B cell (primary cell): Measurements from ENCODE around the gene MED12L. TPM values are rescaled to one million over a fixed set of nuclear protein-coding genes. Genes with fewer than 3 reads are reported as not detected.

Experiments used
- ATAC-seq: fragments of 200-7000 bp; cut with Tn5 transposase; one replicate; pipeline ENCODE4 v1.10.0; 2021; ENCODE audit warnings: low read depth, mild to moderate bottlenecking, moderate number of reproducible peaks, moderate library complexity
- CTCF ChIA-PET: fragments of 350-600 bp; sonication (Branson Sonifier 250); formaldehyde crosslinking; loops from one replicate; lab custom pipeline; 2021; ENCODE audit warnings: antibody characterized with exemption, inconsistent platforms; lab: Charles Lee
- POLR2A ChIA-PET: fragments of 350-600 bp; sonication (Branson Sonifier 250); formaldehyde crosslinking; loops from one replicate; lab custom pipeline; 2021; ENCODE audit warnings: antibody characterized with exemption; lab: Charles Lee
- DNase-seq: peaks from one replicate; pipeline ENCODE4 v3.0.0; 2013
- H2AFZ ChIP-seq: 2 replicates; pipeline ENCODE4 v1.6.1; 2012; ENCODE audit warnings: mild to moderate bottlenecking, low read depth, low read length; ENCODE audit not compliant: insufficient read depth, poor library complexity, severe bottlenecking
- H3K27ac ChIP-seq, 2 donors: 1 replicate in 1 of 2; 2 replicates in 1 of 2; pipeline ENCODE4 v1.5.1; 2012 to 2013; ENCODE audit warnings: low read length in 2 of 2, mild to moderate bottlenecking in 2 of 2, moderate library complexity in 1 of 2
- H3K27me3 ChIP-seq, 4 experiments: fragments of 200-600 bp in 1 of 4; sonication (generic) in 1 of 4; replicated peaks in 1 of 4; 1 replicate in 2 of 4; 2 replicates in 2 of 4; pipeline versions ENCODE4 v1.6.1 to v1.7.0; 2013 to 2016; ENCODE audit warnings: low read length in 3 of 4, mild to moderate bottlenecking in 2 of 4, mixed read lengths in 1 of 4, moderate library complexity in 1 of 4; ENCODE audit not compliant: insufficient read depth in 4 of 4, control insufficient read depth in 3 of 4; ENCODE audit errors: control extremely low read depth in 1 of 4
- H3K36me3 ChIP-seq, 2 experiments: replicated peaks in 1 of 2; 1 replicate in 1 of 2; 2 replicates in 1 of 2; pipeline versions ENCODE4 v1.6.1 to v1.7.1; 2013; ENCODE audit warnings: low read length in 1 of 2; ENCODE audit not compliant: insufficient read depth in 2 of 2, control insufficient read depth in 1 of 2; ENCODE audit errors: control extremely low read depth in 1 of 2, extremely low read depth in 1 of 2
- H3K4me1 ChIP-seq, 2 donors: fragments of 200-600 bp in 1 of 2; sonication (generic) in 1 of 2; 1 replicate in 1 of 2; 2 replicates in 1 of 2; pipeline versions ENCODE4 v1.5.1 to v1.6.1; 2013 to 2017; ENCODE audit warnings: low read length in 2 of 2; ENCODE audit not compliant: control insufficient read depth in 2 of 2, insufficient read depth in 2 of 2
- H3K4me2 ChIP-seq: replicated peaks from 2 replicates; pipeline ENCODE3; 2012; ENCODE audit warnings: mild to moderate bottlenecking, low read depth, low read length; ENCODE audit not compliant: poor library complexity, severe bottlenecking
- H3K4me3 ChIP-seq, 5 experiments: fragments of 200-600 bp in 1 of 5; sonication (generic) in 1 of 5; 1 replicate in 3 of 5; 2 replicates in 2 of 5; pipeline versions ENCODE4 v1.5.1 to v1.7.0; 2011 to 2016; ENCODE audit warnings: low read length in 4 of 5, mild to moderate bottlenecking in 4 of 5, low read depth in 2 of 5, control low read depth in 1 of 5, moderate library complexity in 1 of 5; ENCODE audit not compliant: insufficient read depth in 1 of 5; ENCODE audit errors: control extremely low read depth in 1 of 5, extremely low read depth in 1 of 5
- H3K79me2 ChIP-seq: fragments of 200-600 bp; sonication (generic); one replicate; pipeline ENCODE4 v1.6.0; 2016; ENCODE audit warnings: low read length; ENCODE audit not compliant: control insufficient read depth, insufficient read depth
- H3K9ac ChIP-seq: fragments of 200-600 bp; sonication (generic); 2 replicates; pipeline ENCODE4 v1.6.1; 2017; ENCODE audit warnings: mild to moderate bottlenecking, low read length, moderate library complexity
- H3K9me3 ChIP-seq, 3 donors: one replicate each; pipeline versions ENCODE4 v1.6.1 to v1.7.1; 2013; ENCODE audit warnings: low read length in 2 of 3; ENCODE audit not compliant: control insufficient read depth in 2 of 3, insufficient read depth in 1 of 3; ENCODE audit errors: control extremely low read depth in 1 of 3
- H4K20me1 ChIP-seq: 2 replicates; pipeline ENCODE4 v1.6.0; 2012; ENCODE audit warnings: mild to moderate bottlenecking, low read length; ENCODE audit not compliant: insufficient read depth, control insufficient read depth, poor library complexity, severe bottlenecking
- H3K27ac Mint-ChIP-seq: one replicate; pipeline ENCODE4 v1.8.0; 2021; ENCODE audit warnings: mixed read lengths
- H3K27me3 Mint-ChIP-seq: one replicate; pipeline ENCODE4 v1.8.0; 2021; ENCODE audit warnings: mixed read lengths
- H3K4me1 Mint-ChIP-seq: one replicate; pipeline ENCODE4 v1.8.0; 2021; ENCODE audit warnings: mixed read lengths
- H3K4me3 Mint-ChIP-seq: one replicate; pipeline ENCODE4 v1.8.0; 2021; ENCODE audit warnings: mixed read lengths
- H3K9me3 Mint-ChIP-seq: one replicate; pipeline ENCODE4 v1.8.0; 2022; ENCODE audit warnings: mixed read lengths; ENCODE audit not compliant: insufficient read depth
- CTCF ChIP-seq: fragments of 200-600 bp; IDR thresholded peaks from one replicate; pipeline ENCODE4 v1.8.0; 2022; ENCODE audit warnings: antibody characterized with exemption, mild to moderate bottlenecking
- EZH2 ChIP-seq: IDR thresholded peaks from 2 replicates; pipeline ENCODE4 v1.6.1; 2012; ENCODE audit warnings: borderline replicate concordance, low read depth, mild to moderate bottlenecking, moderate library complexity, low read length; ENCODE audit not compliant: insufficient read depth, poor library complexity, severe bottlenecking
- WGBS: methylation state at CpG from one replicate; pipeline ENCODE4 v1.1.5; 2013; ENCODE audit warnings: missing lambda C conversion rate; ENCODE audit not compliant: insufficient coverage; 5-methylcytosine and 5-hydroxymethylcytosine counted together
- intact Hi-C: fragments of 100-400 bp; cut with micrococcal nuclease; formaldehyde crosslinking; loops from one replicate; pipeline ENCODE4 v1.10.0; 2022
- polyA plus RNA-seq: library from polyadenylated mRNA; depleted of rRNA; stranded (reverse); fragments of >200 nt; gene quantifications from 2 replicates; pipeline ENCODE4 v1.2.3, GENCODE V29; 2012
- total RNA-seq, 2 donors: library from RNA; stranded (reverse); fragments of 120-200 nt in 1 of 2; gene quantifications; 1 replicate in 1 of 2; 2 replicates in 1 of 2; pipeline versions ENCODE4 v1.2.3 to v1.2.4, GENCODE V29; 2013 to 2022

Gene MED12L
- total and polyA plus RNA-seq, 2 donors (not counting 1 experiment from before 2014, with no cell fraction given) = 0.07 to 0.30 TPM

- no peak overlapping the region for H3K4me3 Mint-ChIP-seq
- peaks cover 0 to 14% (median 2%) of the 10 kb centered on the region in 3 donors for H3K9me3 ChIP-seq
- no peaks in the 10 kb centered on the region for H3K36me3 ChIP-seq
- no peaks in the 10 kb centered on the region for H3K27me3 ChIP-seq
- DNase-seq (no peak), ATAC-seq (no peak)
- H3K27ac ChIP-seq = no peak overlapping the region
- H3K79me2 ChIP-seq = no peaks in the 10 kb centered on the region
- ChIA-PET CTCF (interaction anchor here (1.4 to 1.5 kb wide), 2 partner anchors 9 to 361 kb away, joined by 4 to 8 read pairs; no protein-coding TSS in a partner anchor), POLR2A (no interaction called here)
- no peak overlapping the region for H3K4me3 ChIP-seq
- H3K4me1 ChIP-seq = no peaks in the 10 kb centered on the region
- no peak overlapping the region for H3K27ac Mint-ChIP-seq
- WGBS = no CpG with 5 or more reads among the region's 2 CpGs
- intact Hi-C loops = no loop called here
- H3K9me3 Mint-ChIP-seq = peaks cover 7% of the 10 kb centered on the region
- no peaks in the 10 kb centered on the region for H3K4me1 Mint-ChIP-seq
- TF ChIP-seq CTCF (no peak), EZH2 (no peak)
- H3K9ac ChIP-seq = no peak overlapping the region
- H3K4me2 ChIP-seq = no peak overlapping the region
- H3K27me3 Mint-ChIP-seq = peaks cover 7% of the 10 kb centered on the region
- H2AFZ ChIP-seq = no peak overlapping the region
- no peaks in the 10 kb centered on the region for H4K20me1 ChIP-seq
These were observed 392.3 kb downstream of the MED12L start for GRCh38 chr3:151477591-151478334.

- Mint-ChIP-seq H3K4me1 (no peaks in the 10 kb centered on the region), H3K27ac (no peak overlapping the region), H3K4me3 (no peak overlapping the region), H3K9me3 (peaks cover 7% of the 10 kb centered on the region), H3K27me3 (peaks cover 9% of the 10 kb centered on the region)
- no peak overlapping the region for H3K27ac ChIP-seq
- H3K9ac ChIP-seq = no peak overlapping the region
- no peak for TF ChIP-seq EZH2
- no peak for TF ChIP-seq CTCF
- no peaks in the 10 kb centered on the region for H3K4me1 ChIP-seq
- peaks cover 0 to 1% (median 0%) of the 10 kb centered on the region in 4 experiments for H3K27me3 ChIP-seq
- no CpG with 5 or more reads among the region's 1 CpG for WGBS
- no peak for DNase-seq
- H3K79me2 ChIP-seq = no peaks in the 10 kb centered on the region
- intact Hi-C loops = no loop called here
- ChIA-PET POLR2A (no interaction called here), CTCF (interaction anchor here (5.6 kb wide), 1 partner anchor 10 kb away, joined by 32 read pairs; no protein-coding TSS in a partner anchor)
- H3K9me3 ChIP-seq = peaks cover 0 to 14% (median 2%) of the 10 kb centered on the region in 3 donors
- no peak overlapping the region for H2AFZ ChIP-seq
- no peaks in the 10 kb centered on the region for H3K36me3 ChIP-seq
- H3K4me2 ChIP-seq = no peak overlapping the region
- H3K4me3 ChIP-seq = no peak overlapping the region
- no peaks in the 10 kb centered on the region for H4K20me1 ChIP-seq
- ATAC-seq = no peak
These were observed 392.9 kb downstream of the MED12L start for GRCh38 chr3:151478335-151478697.
